Stimulated activated naive CD4-positive, alpha-beta T cell treated with Interleukin-2 at 50 U/mL for 16 hours (primary cell): Measurements from ENCODE around the gene PITPNC1.
"Not testable (repeated sequence)": the region's sequence is repeated elsewhere in the genome, so short reads cannot be mapped to it uniquely, and the experiment has no call there.

Source experiments
- DNase-seq: peaks from one replicate; lab custom pipeline; 2025; lab: John Stamatoyannopoulos, UW

PITPNC1 gene

GRCh38 chr17:67461876-67462275 is 84.8 kb downstream of the PITPNC1 start:
- no peak for DNase-seq

GRCh38 chr17:67466251-67466796 is 89.2 kb downstream of the PITPNC1 start:
- DNase-seq: no peak

GRCh38 chr17:67467500-67468455 is 90.7 kb downstream of the PITPNC1 start:
- no peak for DNase-seq

GRCh38 chr17:67469208-67469980 is 92.3 kb downstream of the PITPNC1 start:
- DNase-seq: peak; percentile 23

- DNase-seq: no peak
Measured at GRCh38 chr17:67470163-67470562, 93.1 kb downstream of the PITPNC1 start.

- no peak for DNase-seq
Measured at GRCh38 chr17:67471118-67471517, 94.0 kb downstream of the PITPNC1 start.

- DNase-seq: not testable (repeated sequence)
Measured at GRCh38 chr17:67472606-67473005, 95.5 kb downstream of the PITPNC1 start.

GRCh38 chr17:67474081-67474661 is 97.1 kb downstream of the PITPNC1 start:
- no peak for DNase-seq

GRCh38 chr17:67475161-67475937 is 98.3 kb downstream of the PITPNC1 start:
- peak; percentile 79 for DNase-seq

GRCh38 chr17:67476787-67477335 is 99.8 kb downstream of the PITPNC1 start:
- no peak for DNase-seq

- DNase-seq: peak; percentile 57
Measured at GRCh38 chr17:67477687-67478086, 100.6 kb downstream of the PITPNC1 start.

GRCh38 chr17:67478401-67479041 is 101.4 kb downstream of the PITPNC1 start:
- no peak for DNase-seq

GRCh38 chr17:67479148-67479547 is 102.1 kb downstream of the PITPNC1 start:
- no peak for DNase-seq

GRCh38 chr17:67480959-67481358 is 103.9 kb downstream of the PITPNC1 start:
- not testable (repeated sequence) for DNase-seq

GRCh38 chr17:67481808-67482207 is 104.7 kb downstream of the PITPNC1 start:
- no peak for DNase-seq

- no peak for DNase-seq
Measured at GRCh38 chr17:67482764-67483163, 105.7 kb downstream of the PITPNC1 start.

- no peak for DNase-seq
Measured at GRCh38 chr17:67484261-67484660, 107.2 kb downstream of the PITPNC1 start.

GRCh38 chr17:67485666-67486065 is 108.6 kb downstream of the PITPNC1 start:
- DNase-seq: no peak

GRCh38 chr17:67487506-67487905 is 110.4 kb downstream of the PITPNC1 start:
- DNase-seq: no peak

GRCh38 chr17:67488161-67488560 is 111.1 kb downstream of the PITPNC1 start:
- DNase-seq: no peak

- DNase-seq: no peak
Measured at GRCh38 chr17:67488768-67489167, 111.7 kb downstream of the PITPNC1 start.
